Endometrial microvascular endothelial cells (primary cell): ENCODE results near the gene CERS3. TPM values are rescaled to one million over a fixed set of nuclear protein-coding genes. Genes with fewer than 3 reads are reported as not detected.

Source experiments
- total RNA-seq: library from RNA; depleted of rRNA; stranded (reverse); fragments of >200 nt; gene quantifications from one replicate; pipeline ENCODE4 v1.2.3, GENCODE V29; 2015; ENCODE audit errors: inconsistent ontology term

CERS3 gene
- total RNA-seq, 1 donor from 2014 or later = not detected

Other genes starting within 250 kb of the CERS3 start
- gene ADAMTS17, start 187.0 kb downstream of the CERS3 start, total RNA-seq = not detected
- 11.7 TPM for gene LINS1, start 73.2 kb upstream of the CERS3 start, total RNA-seq
- 10.1 TPM for gene ASB7, start 73.6 kb upstream of the CERS3 start, total RNA-seq